ENCODE measurements around the gene LMO7.

LMO7 gene

GRCh38 chr13:75635828-75636435 is at the start of gene LMO7:
Gene LMO7, plus strand, starts transcription at chr13:75636330. Its CDS starts 328 bp downstream, at chr13:75636658.
- H3K9ac ChIP-seq (ENCODE audit: low read depth, low read length), result peak within 1 kb of the TSS; percentile 49

GRCh38 chr13:75587679-75588078 is 48.5 kb upstream of the LMO7 start:
- H3K4me1 ChIP-seq (ENCODE audit: control insufficient read depth, insufficient read depth, low read length), result peaks cover 4% of the 10 kb centered on the region
- H3K27me3 ChIP-seq (ENCODE audit: control insufficient read depth, insufficient read depth, low read length), result no peaks in the 10 kb centered on the region
- no peak overlapping the region for H3K4me3 ChIP-seq (ENCODE audit: low read depth, low read length)
- no peak overlapping the region for H3K9ac ChIP-seq (ENCODE audit: low read depth, low read length)
- H3K9me3 ChIP-seq (ENCODE audit: control insufficient read depth, insufficient read depth, low read length), result no peaks in the 10 kb centered on the region
- no peaks in the 10 kb centered on the region for H3K36me3 ChIP-seq (ENCODE audit: control insufficient read depth, insufficient read depth, low read length)

More at GRCh38 chr13:75635828-75636435, at the start of gene LMO7:
- no peaks in the 10 kb centered on the region for H3K36me3 ChIP-seq (ENCODE audit: control insufficient read depth, insufficient read depth, low read length)
- H3K4me3 ChIP-seq (ENCODE audit: low read depth, low read length), result peak within 1 kb of the TSS; percentile 84
- H3K9me3 ChIP-seq (ENCODE audit: control insufficient read depth, insufficient read depth, low read length), result no peaks in the 10 kb centered on the region
- peaks cover 8% of the 10 kb centered on the region for H3K4me1 ChIP-seq (ENCODE audit: control insufficient read depth, insufficient read depth, low read length)
- peaks cover 28% of the 10 kb centered on the region for H3K27me3 ChIP-seq (ENCODE audit: control insufficient read depth, insufficient read depth, low read length)

GRCh38 chr13:75596657-75597182 is 39.4 kb upstream of the LMO7 start:
- Histone ChIP-seq H3K4me3 (ENCODE audit: low read depth, low read length) (no peak overlapping the region), H3K9ac (ENCODE audit: low read depth, low read length) (no peak overlapping the region), H3K4me1 (ENCODE audit: control insufficient read depth, insufficient read depth, low read length) (no peaks in the 10 kb centered on the region), H3K9me3 (ENCODE audit: control insufficient read depth, insufficient read depth, low read length) (no peaks in the 10 kb centered on the region), H3K27me3 (ENCODE audit: control insufficient read depth, insufficient read depth, low read length) (no peaks in the 10 kb centered on the region), H3K36me3 (ENCODE audit: control insufficient read depth, insufficient read depth, low read length) (no peaks in the 10 kb centered on the region)

- H3K36me3 ChIP-seq (ENCODE audit: control insufficient read depth, insufficient read depth, low read length), result no peaks in the 10 kb centered on the region
These were observed 35.8 kb upstream of the LMO7 start for GRCh38 chr13:75600371-75600770.

GRCh38 chr13:75603038-75603437 is 33.1 kb upstream of the LMO7 start:
- Histone ChIP-seq H3K4me1 (ENCODE audit: control insufficient read depth, insufficient read depth, low read length) (no peaks in the 10 kb centered on the region), H3K27me3 (ENCODE audit: control insufficient read depth, insufficient read depth, low read length) (no peaks in the 10 kb centered on the region), H3K9ac (ENCODE audit: low read depth, low read length) (no peak overlapping the region), H3K4me3 (ENCODE audit: low read depth, low read length) (no peak overlapping the region), H3K36me3 (ENCODE audit: control insufficient read depth, insufficient read depth, low read length) (no peaks in the 10 kb centered on the region), H3K9me3 (ENCODE audit: control insufficient read depth, insufficient read depth, low read length) (no peaks in the 10 kb centered on the region)

More at GRCh38 chr13:75600371-75600770, 35.8 kb upstream of the LMO7 start:
- H3K9me3 ChIP-seq (ENCODE audit: control insufficient read depth, insufficient read depth, low read length), result no peaks in the 10 kb centered on the region
- no peak overlapping the region for H3K9ac ChIP-seq (ENCODE audit: low read depth, low read length)
- no peak overlapping the region for H3K4me3 ChIP-seq (ENCODE audit: low read depth, low read length)
- no peaks in the 10 kb centered on the region for H3K27me3 ChIP-seq (ENCODE audit: control insufficient read depth, insufficient read depth, low read length)
- no peaks in the 10 kb centered on the region for H3K4me1 ChIP-seq (ENCODE audit: control insufficient read depth, insufficient read depth, low read length)

GRCh38 chr13:75607447-75607846 is 28.7 kb upstream of the LMO7 start:
- H3K36me3 ChIP-seq (ENCODE audit: control insufficient read depth, insufficient read depth, low read length), result no peaks in the 10 kb centered on the region
- no peaks in the 10 kb centered on the region for H3K9me3 ChIP-seq (ENCODE audit: control insufficient read depth, insufficient read depth, low read length)
- no peak overlapping the region for H3K4me3 ChIP-seq (ENCODE audit: low read depth, low read length)
- no peak overlapping the region for H3K9ac ChIP-seq (ENCODE audit: low read depth, low read length)
- H3K27me3 ChIP-seq (ENCODE audit: control insufficient read depth, insufficient read depth, low read length), result no peaks in the 10 kb centered on the region
- no peaks in the 10 kb centered on the region for H3K4me1 ChIP-seq (ENCODE audit: control insufficient read depth, insufficient read depth, low read length)

GRCh38 chr13:75610466-75610865 is 25.7 kb upstream of the LMO7 start:
- H3K9me3 ChIP-seq (ENCODE audit: control insufficient read depth, insufficient read depth, low read length), result no peaks in the 10 kb centered on the region
- H3K9ac ChIP-seq (ENCODE audit: low read depth, low read length), result no peak overlapping the region
- no peak overlapping the region for H3K4me3 ChIP-seq (ENCODE audit: low read depth, low read length)
- no peaks in the 10 kb centered on the region for H3K4me1 ChIP-seq (ENCODE audit: control insufficient read depth, insufficient read depth, low read length)
- H3K27me3 ChIP-seq (ENCODE audit: control insufficient read depth, insufficient read depth, low read length), result no peaks in the 10 kb centered on the region
- H3K36me3 ChIP-seq (ENCODE audit: control insufficient read depth, insufficient read depth, low read length), result no peaks in the 10 kb centered on the region

GRCh38 chr13:75612354-75612753 is 23.8 kb upstream of the LMO7 start:
- H3K4me1 ChIP-seq (ENCODE audit: control insufficient read depth, insufficient read depth, low read length), result no peaks in the 10 kb centered on the region

GRCh38 chr13:75617230-75617629 is 18.9 kb upstream of the LMO7 start:
- Histone ChIP-seq H3K36me3 (ENCODE audit: control insufficient read depth, insufficient read depth, low read length) (no peaks in the 10 kb centered on the region), H3K4me1 (ENCODE audit: control insufficient read depth, insufficient read depth, low read length) (no peaks in the 10 kb centered on the region), H3K4me3 (ENCODE audit: low read depth, low read length) (no peak overlapping the region), H3K9me3 (ENCODE audit: control insufficient read depth, insufficient read depth, low read length) (no peaks in the 10 kb centered on the region), H3K9ac (ENCODE audit: low read depth, low read length) (no peak overlapping the region), H3K27me3 (ENCODE audit: control insufficient read depth, insufficient read depth, low read length) (no peaks in the 10 kb centered on the region)

More at GRCh38 chr13:75612354-75612753, 23.8 kb upstream of the LMO7 start:
- H3K9me3 ChIP-seq (ENCODE audit: control insufficient read depth, insufficient read depth, low read length), result no peaks in the 10 kb centered on the region
- H3K9ac ChIP-seq (ENCODE audit: low read depth, low read length), result no peak overlapping the region
- no peaks in the 10 kb centered on the region for H3K27me3 ChIP-seq (ENCODE audit: control insufficient read depth, insufficient read depth, low read length)
- no peaks in the 10 kb centered on the region for H3K36me3 ChIP-seq (ENCODE audit: control insufficient read depth, insufficient read depth, low read length)
- no peak overlapping the region for H3K4me3 ChIP-seq (ENCODE audit: low read depth, low read length)

GRCh38 chr13:75618308-75618707 is 17.8 kb upstream of the LMO7 start:
- Histone ChIP-seq H3K4me3 (ENCODE audit: low read depth, low read length) (no peak overlapping the region), H3K9ac (ENCODE audit: low read depth, low read length) (no peak overlapping the region), H3K9me3 (ENCODE audit: control insufficient read depth, insufficient read depth, low read length) (no peaks in the 10 kb centered on the region), H3K4me1 (ENCODE audit: control insufficient read depth, insufficient read depth, low read length) (no peaks in the 10 kb centered on the region), H3K27me3 (ENCODE audit: control insufficient read depth, insufficient read depth, low read length) (no peaks in the 10 kb centered on the region), H3K36me3 (ENCODE audit: control insufficient read depth, insufficient read depth, low read length) (no peaks in the 10 kb centered on the region)

GRCh38 chr13:75620020-75620419 is 16.1 kb upstream of the LMO7 start:
- H3K36me3 ChIP-seq (ENCODE audit: control insufficient read depth, insufficient read depth, low read length), result no peaks in the 10 kb centered on the region
- H3K4me3 ChIP-seq (ENCODE audit: low read depth, low read length), result no peak overlapping the region
- no peak overlapping the region for H3K9ac ChIP-seq (ENCODE audit: low read depth, low read length)
- no peaks in the 10 kb centered on the region for H3K9me3 ChIP-seq (ENCODE audit: control insufficient read depth, insufficient read depth, low read length)
- no peaks in the 10 kb centered on the region for H3K27me3 ChIP-seq (ENCODE audit: control insufficient read depth, insufficient read depth, low read length)
- H3K4me1 ChIP-seq (ENCODE audit: control insufficient read depth, insufficient read depth, low read length), result no peaks in the 10 kb centered on the region

GRCh38 chr13:75621147-75621546 is 15.0 kb upstream of the LMO7 start:
- Histone ChIP-seq H3K27me3 (ENCODE audit: control insufficient read depth, insufficient read depth, low read length) (no peaks in the 10 kb centered on the region), H3K9me3 (ENCODE audit: control insufficient read depth, insufficient read depth, low read length) (no peaks in the 10 kb centered on the region), H3K4me3 (ENCODE audit: low read depth, low read length) (no peak overlapping the region), H3K4me1 (ENCODE audit: control insufficient read depth, insufficient read depth, low read length) (no peaks in the 10 kb centered on the region), H3K9ac (ENCODE audit: low read depth, low read length) (no peak overlapping the region), H3K36me3 (ENCODE audit: control insufficient read depth, insufficient read depth, low read length) (no peaks in the 10 kb centered on the region)

Data from iPS-15b (cell line).